ENCODE results near the gene JPH3. TPM values are rescaled to one million over a fixed set of nuclear protein-coding genes. Genes with fewer than 3 reads are reported as not detected.
"Not testable (repeated sequence)": the region's sequence is repeated elsewhere in the genome, so short reads cannot be mapped to it uniquely, and the experiment has no call there.

The JPH3 gene
- total RNA-seq, 6 experiments from 2014 or later: 0.07 to 0.12 TPM; not detected in 4

- Histone ChIP-seq H3K36me3 (no peaks in the 10 kb centered on the region), H3K27ac (peak overlapping the region; percentile 22 to 67 (median 29)), H3K4me1 (peaks cover 0 to 14% (median 5%) of the 10 kb centered on the region in 4 donors), H3K4me3 (no peak overlapping the region), H3K27me3 (no peaks in the 10 kb centered on the region), H3K9me3 (no peaks in the 10 kb centered on the region)
- WGBS (ENCODE audit: insufficient coverage, low coverage, low lambda C conversion rate, missing lambda C conversion rate): 73% methylated on average over 6 of the region's 11 CpGs
- TF ChIP-seq POLR2A (IDR thresholded peaks at IDR 0.05): no peak
- no peak for TF ChIP-seq CTCF (IDR thresholded peaks at IDR 0.05)
- ATAC-seq (peak in 1 of 4 donors; percentile 6), DNase-seq (no peak)
- intact Hi-C loops (cut with DNase I): no loop called here
Observed at GRCh38 chr16:87571868-87572244, 30.5 kb upstream of the JPH3 start.

- Histone ChIP-seq H3K9me3 (no peaks in the 10 kb centered on the region), H3K4me3 (no peak overlapping the region), H3K27me3 (no peaks in the 10 kb centered on the region), H3K36me3 (no peaks in the 10 kb centered on the region), H3K27ac (no peak overlapping the region), H3K4me1 (peaks cover 0 to 14% (median 5%) of the 10 kb centered on the region in 4 donors)
- ATAC-seq (no peak), DNase-seq (no peak)
- intact Hi-C loops (cut with DNase I): no loop called here
- 68% methylated on average over 6 of the region's 6 CpGs for WGBS (ENCODE audit: insufficient coverage, low coverage, low lambda C conversion rate, missing lambda C conversion rate)
- TF ChIP-seq POLR2A (IDR thresholded peaks at IDR 0.05): no peak
- TF ChIP-seq CTCF (IDR thresholded peaks at IDR 0.05): no peak
Observed at GRCh38 chr16:87572959-87573358, 29.3 kb upstream of the JPH3 start.

- peaks cover 0 to 14% (median 5%) of the 10 kb centered on the region in 4 donors for H3K4me1 ChIP-seq
- H3K36me3 ChIP-seq: no peaks in the 10 kb centered on the region
- H3K27ac ChIP-seq: no peak overlapping the region
- no peak for DNase-seq
- peak in 2 of 4 donors; percentile 4 to 8 for ATAC-seq
- TF ChIP-seq POLR2A (IDR thresholded peaks at IDR 0.05) (no peak), CTCF (IDR thresholded peaks at IDR 0.05) (peak in 1 of 4 donors; percentile 3)
- H3K27me3 ChIP-seq: no peaks in the 10 kb centered on the region
- no peaks in the 10 kb centered on the region for H3K9me3 ChIP-seq
- 62% methylated on average over 9 of the region's 13 CpGs for WGBS (ENCODE audit: insufficient coverage, low coverage, low lambda C conversion rate, missing lambda C conversion rate)
- intact Hi-C loops (cut with DNase I): no loop called here
- no peak overlapping the region for H3K4me3 ChIP-seq
Observed at GRCh38 chr16:87575027-87575804, 27.1 kb upstream of the JPH3 start.

- H3K36me3 ChIP-seq: no peaks in the 10 kb centered on the region
- intact Hi-C loops (cut with DNase I): no loop called here
- ATAC-seq: no peak
- WGBS (ENCODE audit: insufficient coverage, low coverage, low lambda C conversion rate, missing lambda C conversion rate): 56% methylated on average over 3 of the region's 16 CpGs
- peaks cover 0 to 8% (median 2%) of the 10 kb centered on the region in 4 donors for H3K4me1 ChIP-seq
- no peaks in the 10 kb centered on the region for H3K9me3 ChIP-seq
- no peak for DNase-seq
- no peak overlapping the region for H3K4me3 ChIP-seq
- no peak for TF ChIP-seq CTCF (IDR thresholded peaks at IDR 0.05)
- TF ChIP-seq POLR2A (IDR thresholded peaks at IDR 0.05): no peak
- H3K27ac ChIP-seq: no peak overlapping the region
- H3K27me3 ChIP-seq: no peaks in the 10 kb centered on the region
Observed at GRCh38 chr16:87576171-87576570, 26.1 kb upstream of the JPH3 start.

- H3K27ac ChIP-seq; H3K4me3 ChIP-seq; H3K27me3 ChIP-seq; H3K4me1 ChIP-seq; H3K36me3 ChIP-seq; H3K9me3 ChIP-seq; ATAC-seq; intact Hi-C loops (cut with DNase I); DNase-seq: not testable (repeated sequence)
- 76% methylated on average over 14 of the region's 16 CpGs for WGBS (ENCODE audit: insufficient coverage, low coverage, low lambda C conversion rate, missing lambda C conversion rate)
Observed at GRCh38 chr16:87578142-87578930, 24.0 kb upstream of the JPH3 start.
